GM18508 (cell line): ENCODE results near the gene PIK3C2G.

Experiments
- ATAC-seq: cut with Tn5 transposase; IDR thresholded peaks from one replicate; pipeline ENCODE4 v1.9.1; 2021; ENCODE audit warnings: moderate number of reproducible peaks; ENCODE audit not compliant: insufficient read depth, unreplicated experiment

The PIK3C2G gene

DNA sequence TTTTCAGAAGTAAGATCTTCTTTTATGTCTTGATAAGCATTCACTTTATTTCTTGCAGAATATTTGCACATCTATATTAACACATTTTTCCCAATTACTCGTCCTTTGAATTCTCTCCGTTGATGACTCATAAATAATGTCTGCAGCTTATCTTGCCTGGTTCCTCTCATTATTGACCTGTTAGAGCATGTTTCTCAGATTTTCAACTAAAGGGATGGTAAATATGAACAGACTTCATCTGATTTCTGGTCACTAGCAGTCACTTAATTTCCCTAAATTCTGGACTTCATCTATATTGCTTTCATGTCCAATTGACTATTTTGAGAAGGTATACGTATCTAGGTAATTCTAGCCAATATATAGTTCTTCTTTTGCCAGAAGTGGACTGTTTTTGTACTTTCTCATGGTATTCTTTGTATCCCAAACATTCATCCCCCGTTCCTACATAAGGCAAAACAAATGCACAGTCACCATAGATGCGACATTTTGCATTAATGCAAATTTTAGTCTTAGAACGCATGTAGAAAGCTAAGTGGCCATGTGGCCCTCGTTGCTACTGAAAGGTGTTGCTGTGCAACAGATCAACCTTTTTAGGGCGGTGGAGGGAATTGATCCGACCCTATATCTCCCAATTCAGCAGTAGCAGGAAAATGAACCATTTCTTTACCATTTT lies 6.2 kb downstream of the PIK3C2G start:
- no peak for ATAC-seq

DNA sequence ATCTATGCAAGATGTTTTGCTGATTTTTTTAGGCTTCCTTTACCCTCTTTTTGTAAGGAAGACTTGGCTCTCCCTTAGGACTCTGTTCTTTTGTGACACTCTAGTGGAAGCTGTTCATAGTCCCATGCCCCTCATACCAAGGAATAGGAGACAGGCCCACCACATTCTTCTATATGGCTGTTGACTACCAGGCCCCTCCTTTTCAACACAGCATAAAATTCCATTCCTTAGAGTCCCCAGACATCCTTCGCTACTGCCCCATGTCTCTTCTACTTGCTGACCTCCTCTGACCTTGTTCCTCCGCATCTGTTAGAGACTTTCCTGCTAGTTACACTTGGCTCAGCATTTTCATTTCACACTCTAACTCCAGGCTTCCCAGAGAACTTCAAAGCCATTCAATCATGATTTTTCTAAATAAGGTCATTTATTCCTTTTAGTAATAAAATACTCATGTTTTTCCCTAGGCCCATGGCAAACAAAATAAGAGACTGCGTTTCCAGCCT lies 9.7 kb downstream of the PIK3C2G start:
- ATAC-seq, result no peak

DNA sequence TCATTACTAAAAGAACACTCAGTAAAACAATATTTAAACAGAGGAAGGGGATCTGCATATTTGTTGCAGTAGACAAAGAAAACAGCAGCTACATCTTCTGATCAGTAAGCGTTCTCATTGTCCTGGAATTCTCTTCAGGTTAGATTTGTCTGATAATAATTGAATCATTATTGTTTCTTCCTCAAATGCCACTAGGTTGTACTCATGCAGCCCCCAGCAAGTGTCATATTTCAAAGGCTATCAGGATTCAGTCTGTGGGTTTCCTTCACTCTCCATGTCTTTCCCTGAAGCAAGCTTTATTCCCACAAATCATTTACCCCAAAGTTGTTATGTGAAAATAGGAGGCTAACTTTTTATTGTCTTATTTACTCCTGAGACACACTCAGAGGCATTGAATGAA lies 14.7 kb downstream of the PIK3C2G start:
- no peak for ATAC-seq

DNA sequence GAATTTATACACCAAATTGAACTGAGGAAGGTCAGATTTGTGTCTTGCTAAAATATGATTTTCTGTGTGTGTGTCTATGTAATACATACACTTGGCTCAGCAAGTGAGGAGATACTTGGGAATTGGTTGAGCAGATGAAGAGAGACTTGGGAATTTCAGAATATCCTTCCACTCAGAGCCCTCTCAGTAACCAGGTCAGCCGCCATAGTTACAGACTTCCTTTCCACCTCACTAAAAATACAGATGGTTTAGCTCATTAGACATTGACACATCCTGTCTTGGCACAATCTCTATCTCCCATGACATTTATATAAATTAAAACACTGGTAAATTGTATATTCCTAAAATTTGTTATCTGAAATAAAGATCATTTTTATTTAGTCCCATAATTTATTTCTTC lies 15.9 kb downstream of the PIK3C2G start:
- no peak for ATAC-seq

DNA sequence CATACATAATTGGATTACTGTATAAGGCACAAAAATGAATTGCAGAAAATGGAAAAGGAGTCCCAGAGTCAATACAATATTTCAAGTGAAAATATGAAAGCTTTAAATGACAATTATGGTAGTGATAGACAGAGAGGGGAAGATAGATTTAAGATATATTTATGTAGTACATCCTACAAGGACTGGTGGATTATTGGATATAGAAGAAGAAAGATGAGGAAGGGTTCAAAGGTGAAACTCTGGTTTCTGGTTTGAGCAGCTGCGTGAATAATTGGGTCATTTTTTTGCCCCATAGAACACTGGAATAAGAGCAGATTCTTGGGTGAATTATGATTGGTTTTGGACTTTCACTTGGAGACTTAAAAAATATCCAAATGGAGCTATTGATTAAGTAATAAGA lies 19.4 kb downstream of the PIK3C2G start:
- no peak for ATAC-seq

DNA sequence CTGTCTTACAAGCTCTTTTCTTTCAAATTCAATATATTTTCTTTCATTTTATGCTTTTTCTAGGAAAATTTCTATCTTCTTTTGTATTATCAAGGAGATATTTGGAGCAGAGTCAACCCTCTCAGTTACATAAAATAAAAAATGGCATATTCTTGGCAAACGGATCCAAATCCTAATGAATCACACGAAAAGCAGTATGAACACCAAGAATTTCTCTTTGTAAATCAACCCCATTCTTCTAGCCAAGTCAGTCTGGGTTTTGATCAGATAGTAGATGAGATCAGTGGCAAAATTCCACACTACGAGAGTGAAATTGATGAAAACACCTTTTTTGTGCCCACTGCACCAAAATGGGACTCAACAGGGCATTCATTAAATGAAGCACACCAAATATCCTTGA lies 20.6 kb downstream of the PIK3C2G start:
- ATAC-seq, result no peak

DNA sequence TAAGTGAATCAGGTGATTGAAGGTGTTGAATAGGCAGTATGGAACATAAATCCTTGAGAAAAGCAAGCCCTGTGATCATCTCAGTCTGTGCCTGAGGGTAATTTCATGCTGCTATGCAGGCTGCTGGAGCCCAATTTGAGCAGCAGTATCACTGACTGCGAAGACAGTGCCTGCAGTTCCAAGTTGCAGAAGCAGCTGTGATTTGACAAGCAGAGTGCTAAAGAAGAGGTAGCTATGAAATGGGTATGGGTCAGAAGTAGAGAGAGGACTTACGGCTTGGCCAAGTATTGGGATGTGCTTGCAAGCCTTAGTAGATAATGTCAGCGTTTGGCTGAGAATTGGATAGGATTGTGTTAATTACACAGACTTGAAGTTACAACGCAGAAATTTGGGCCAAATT lies 22.5 kb downstream of the PIK3C2G start:
- no peak for ATAC-seq

DNA sequence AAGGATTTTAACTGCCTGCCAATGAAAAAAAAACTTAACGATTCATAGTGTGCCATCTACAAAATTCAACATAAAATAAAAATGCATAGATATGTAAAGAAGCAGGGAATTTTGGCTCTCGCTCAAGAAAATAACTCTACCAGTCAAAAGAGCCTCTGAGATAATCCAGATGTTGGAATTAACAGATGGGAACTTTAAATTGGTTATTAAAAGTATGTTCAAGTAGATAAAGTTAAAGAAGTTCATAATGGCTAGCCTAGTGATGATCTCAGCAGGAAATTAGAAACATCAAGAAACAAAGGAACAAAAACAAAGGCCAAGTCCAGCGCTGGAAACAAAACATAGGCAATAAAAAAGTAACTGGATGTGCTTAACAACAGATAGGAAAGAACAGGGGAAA lies 23.1 kb downstream of the PIK3C2G start:
- no peak for ATAC-seq

DNA sequence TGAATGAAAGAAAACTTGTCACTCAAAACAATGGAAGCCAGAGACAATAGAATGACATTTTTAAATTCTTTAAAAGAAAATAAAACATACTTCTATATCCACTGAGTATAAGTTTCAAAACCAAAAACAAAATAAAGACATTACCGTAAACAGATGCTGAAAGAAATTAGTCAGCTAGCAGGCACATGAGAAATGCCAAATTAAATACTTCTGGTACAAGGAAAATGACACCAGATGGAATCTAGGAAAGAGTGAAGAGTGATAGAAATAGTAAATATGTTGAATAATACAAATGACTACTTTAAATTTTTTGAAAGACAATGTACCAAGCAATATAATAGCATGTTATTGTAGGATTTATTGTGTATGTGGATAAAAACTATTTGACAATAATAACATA lies 23.8 kb downstream of the PIK3C2G start:
- ATAC-seq, result no peak

DNA sequence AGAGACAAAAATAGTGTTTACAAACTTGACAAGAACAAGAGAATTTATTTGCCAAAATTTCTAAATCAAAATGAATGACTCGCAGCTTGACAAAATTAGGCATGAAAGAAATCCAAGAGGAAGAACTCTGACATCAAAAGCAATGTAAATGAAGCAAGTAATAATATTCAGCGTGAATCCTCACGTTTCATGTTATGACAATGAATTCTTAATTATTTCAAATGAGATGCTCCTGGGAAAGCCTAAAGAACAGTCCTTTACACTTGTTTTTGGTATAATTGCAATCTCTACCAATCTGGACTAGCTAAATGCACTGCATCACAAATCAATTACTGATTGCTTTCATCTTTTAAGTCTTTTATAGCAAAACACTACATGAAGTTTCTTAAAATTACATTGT lies 29.1 kb downstream of the PIK3C2G start:
- no peak for ATAC-seq

DNA sequence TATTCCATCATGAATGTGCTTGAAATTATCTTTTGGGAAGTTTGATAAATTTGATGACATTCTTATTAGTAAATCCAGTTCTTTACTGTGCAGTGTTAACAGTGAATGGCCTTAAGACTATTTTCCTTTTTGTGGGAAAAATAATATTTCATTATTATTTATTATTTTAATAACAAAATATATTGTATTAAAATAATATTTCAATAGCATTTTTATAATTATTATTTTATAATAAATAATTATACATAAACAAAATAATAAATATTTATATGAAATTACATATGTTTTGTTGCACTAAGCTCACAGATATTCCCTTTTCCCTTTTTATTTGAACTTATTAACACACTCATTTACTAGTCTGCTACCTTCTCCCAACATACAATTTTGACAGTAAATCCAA lies 33.6 kb downstream of the PIK3C2G start:
- ATAC-seq, result no peak

DNA sequence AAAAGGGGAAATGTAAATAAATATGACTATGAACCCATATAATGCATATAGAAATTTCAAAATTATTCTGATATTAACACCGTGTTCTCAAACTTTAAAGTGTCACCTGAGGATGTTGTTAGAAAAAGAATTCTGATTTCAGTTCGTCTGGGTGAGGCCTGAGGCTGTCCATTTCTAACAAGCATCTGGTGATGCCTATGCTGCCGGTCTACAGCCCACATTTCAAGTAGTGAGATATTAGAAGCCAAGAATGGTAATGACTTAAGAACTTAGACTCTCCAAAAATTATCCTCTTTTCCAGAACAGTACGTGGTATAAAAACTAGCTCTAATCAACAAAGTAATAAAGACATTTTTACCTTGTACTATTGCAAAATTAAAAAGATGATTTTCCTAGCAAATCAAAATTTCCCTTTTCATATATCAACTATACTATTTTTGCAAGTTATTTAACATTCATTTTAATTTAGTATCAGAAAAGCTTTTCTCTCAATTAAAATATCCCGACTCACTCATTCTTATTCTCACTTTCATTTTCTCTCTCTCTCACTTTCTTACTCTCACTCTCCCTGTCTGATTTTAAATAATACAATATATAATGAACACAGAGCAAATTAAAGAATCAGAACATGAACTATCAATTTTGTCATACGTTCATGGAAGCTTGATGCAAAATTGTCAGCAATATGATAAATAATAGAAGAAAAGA lies 35.0 kb downstream of the PIK3C2G start:
- no peak for ATAC-seq

DNA sequence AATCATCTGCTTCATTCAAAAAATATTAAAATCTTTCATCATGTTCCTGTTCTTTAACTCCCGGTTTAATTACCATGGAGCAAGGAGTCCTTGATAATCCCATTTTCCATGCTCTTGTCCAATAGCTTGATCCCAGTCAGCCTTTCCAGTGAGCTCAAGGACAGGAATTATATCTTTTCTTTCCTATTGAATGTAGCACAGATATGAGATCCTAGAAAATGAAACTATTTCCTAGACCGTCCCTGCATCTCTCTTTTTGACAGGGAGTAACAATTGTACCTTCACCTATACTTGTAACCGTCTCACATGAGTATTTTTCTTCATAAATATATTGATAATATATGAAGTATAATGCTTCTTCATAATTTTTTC lies 35.6 kb downstream of the PIK3C2G start:
- no peak for ATAC-seq

DNA sequence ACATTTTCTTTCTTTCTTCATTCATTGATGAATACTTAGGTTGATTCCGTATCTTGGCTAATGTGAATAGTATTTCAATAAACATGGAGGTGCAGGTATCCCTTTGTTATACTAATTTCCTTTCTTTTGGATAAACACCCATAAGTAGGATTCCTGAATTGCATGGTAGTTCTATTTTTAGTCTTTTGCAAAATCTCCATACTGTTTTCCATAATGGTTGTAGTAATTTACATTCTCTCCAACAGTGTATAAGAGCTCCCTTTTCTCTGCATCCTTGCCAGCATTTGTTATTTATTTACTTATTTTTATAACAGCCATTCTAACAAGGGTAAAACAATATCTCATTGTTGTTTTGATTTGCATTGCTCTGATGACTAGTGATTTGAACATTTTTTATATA lies 36.6 kb downstream of the PIK3C2G start:
- no peak for ATAC-seq

DNA sequence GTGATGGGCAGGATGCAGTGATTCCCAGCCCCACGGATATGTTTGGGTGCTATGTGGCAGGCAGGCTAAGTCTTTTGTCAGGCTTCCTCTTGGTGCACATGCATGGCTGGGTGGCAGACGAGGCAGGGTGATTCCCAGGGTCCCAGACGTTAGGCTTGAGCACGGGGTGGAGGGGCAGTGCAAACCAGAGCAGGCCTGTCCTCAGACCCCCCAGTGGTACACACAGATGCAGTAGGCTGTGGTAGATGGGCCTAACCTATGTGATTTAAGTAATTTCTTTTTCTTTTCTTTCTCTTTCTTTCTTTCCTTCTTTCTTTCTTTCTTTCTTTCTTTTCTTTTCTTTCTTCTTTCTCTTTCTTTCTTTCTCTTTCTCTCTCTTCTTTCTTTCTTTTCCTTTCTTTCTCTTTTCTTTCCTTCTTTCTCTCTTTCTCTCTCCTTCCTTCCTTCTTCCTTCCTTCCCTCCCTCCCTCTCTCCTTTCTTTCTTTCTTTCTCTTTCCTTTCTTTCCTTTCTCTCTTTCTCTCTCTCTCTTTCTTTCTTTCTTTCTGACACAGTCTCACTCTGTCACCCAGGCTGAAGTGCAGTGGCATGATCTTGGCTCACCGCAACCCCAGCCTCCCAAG lies 41.6 kb downstream of the PIK3C2G start:
- ATAC-seq, result no peak

DNA sequence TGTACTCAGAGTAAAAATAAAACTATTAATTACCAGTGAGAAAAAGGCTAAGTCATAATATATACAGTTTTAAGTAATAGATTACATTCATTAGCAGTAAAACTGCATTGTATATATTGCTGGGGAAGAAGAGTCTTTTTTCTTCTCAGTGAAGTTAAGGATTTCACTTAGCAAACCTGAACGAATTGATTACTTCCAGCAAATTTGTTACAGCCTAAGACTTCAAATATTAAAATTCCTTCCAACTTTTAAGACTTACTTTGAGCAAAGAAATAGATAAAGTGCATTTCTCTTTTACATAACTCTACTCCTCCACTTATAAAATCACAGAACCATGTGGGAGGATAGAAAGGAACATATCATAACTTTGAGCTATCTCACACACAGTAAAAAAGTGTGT lies 43.3 kb downstream of the PIK3C2G start:
- no peak for ATAC-seq

DNA sequence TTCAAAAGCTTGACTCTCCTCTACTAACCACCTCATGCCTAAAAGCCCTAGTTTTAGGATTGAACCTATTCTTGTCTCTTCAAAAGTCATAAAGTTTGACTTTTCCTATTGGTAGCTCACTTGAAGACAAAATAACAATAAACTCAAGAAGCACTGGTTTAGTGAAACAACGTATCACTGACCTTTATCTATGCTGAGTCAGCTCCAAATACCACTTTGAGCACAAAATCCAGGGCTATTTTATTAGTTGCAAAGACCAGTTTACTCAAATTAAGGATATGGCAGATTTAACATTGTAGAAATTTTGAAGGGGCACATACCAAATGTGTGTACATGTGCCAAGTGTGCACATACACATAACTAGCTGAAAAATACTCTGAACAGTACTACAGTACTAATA lies 45.0 kb downstream of the PIK3C2G start:
- ATAC-seq, result no peak

DNA sequence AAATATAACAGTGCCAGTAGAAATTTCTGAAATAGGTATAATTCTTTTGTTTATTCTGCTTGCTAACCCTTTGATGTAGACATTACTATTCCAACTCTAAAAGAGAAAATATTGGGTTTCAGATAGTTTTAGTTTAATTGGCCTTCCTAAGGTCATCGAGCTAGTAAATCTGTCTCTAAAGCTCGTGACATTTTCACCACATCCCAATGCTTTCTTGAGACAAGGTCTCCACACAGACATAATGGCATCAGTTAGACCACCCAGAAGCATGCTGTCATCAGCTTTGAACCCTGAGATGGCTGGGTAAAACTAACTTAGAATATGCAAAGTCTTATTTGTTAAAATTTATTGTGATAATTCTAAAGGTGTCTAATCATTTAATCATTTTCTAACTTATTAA lies 52.0 kb downstream of the PIK3C2G start:
- ATAC-seq, result no peak

DNA sequence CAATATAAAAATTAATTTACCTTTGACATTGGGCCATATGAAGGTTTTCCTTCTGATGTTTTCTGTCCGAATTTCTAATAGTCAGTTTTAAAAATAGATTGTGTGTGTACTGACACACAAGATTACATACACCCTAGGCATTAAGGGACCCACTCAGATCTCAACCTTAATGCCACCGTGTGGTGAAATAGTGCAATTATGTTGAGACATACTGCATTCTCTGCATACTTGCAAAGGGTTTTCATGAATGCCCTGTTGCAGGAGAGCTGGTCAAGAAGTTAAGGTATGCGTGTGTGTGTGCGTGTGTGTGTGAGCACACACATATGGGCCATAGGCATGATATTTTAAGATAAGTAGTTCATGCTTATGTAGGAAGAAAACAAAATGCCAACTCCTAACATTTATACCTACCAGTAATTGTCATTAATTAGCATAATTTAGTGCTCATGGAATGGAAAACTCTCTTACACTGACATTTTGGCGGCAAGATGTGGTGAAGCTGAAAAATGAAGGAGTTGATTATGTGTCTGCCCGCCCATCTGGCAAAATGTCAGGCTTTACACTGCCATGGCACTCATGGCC lies 58.8 kb downstream of the PIK3C2G start:
- ATAC-seq, result no peak

DNA sequence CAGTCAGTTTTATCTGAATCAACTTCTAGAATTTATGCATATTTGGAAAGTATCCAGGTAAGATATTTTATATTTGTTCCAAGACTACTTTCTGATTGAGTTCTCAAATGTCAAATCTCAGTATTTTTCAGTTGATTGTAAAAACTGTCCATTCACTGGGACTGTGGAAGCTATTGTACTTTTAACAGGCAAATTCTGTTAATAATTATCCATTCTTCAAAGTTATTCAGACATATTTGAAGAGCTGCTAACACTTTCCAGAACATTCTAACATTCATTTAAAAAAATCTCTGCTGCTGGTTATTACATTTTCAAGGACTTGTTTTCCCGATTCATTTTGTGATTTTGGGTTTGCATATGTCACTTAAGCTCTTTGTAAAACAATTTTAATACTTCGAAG lies 59.7 kb downstream of the PIK3C2G start:
- ATAC-seq, result no peak

DNA sequence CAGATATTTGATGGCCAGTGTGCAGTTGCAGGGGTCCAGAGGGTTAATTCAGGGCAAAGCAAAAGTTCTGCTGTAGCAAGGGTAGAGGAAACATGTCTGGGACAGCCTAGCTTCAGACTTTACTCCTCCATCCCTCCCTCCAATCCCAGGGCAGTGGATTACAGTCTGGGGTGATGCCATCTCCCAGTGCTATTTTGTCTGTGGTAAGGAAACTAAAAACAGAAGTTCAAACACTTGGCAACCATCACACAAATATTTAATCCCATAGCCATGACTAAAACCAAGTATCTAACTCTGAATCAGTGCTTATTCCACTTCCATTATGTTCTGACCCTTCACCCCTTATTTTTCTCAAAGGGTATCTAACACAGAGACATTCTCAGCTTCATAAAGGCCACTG lies 61.8 kb downstream of the PIK3C2G start:
- ATAC-seq, result no peak
